Stimulated activated CD4-positive, alpha-beta T cell treated with anti-CD3 and anti-CD28 coated beads, Interleukin-4, amount 100 ng/mL, for 24 hours (primary cell): ENCODE measurements around the gene PUS1.

Experiments used
- DNase-seq: peaks from one replicate; pipeline ENCODE4 v3.0.0-alpha.2; 2020

The PUS1 gene

GRCh38 chr12:131903270-131904255 is 25.5 kb upstream of the PUS1 start:
- no peak for DNase-seq

GRCh38 chr12:131904346-131904745 is 24.7 kb upstream of the PUS1 start:
- no peak for DNase-seq

- DNase-seq: no peak
Measured at GRCh38 chr12:131905081-131905629, 23.9 kb upstream of the PUS1 start.

GRCh38 chr12:131905630-131906091 is 23.4 kb upstream of the PUS1 start:
- no peak for DNase-seq

DNA sequence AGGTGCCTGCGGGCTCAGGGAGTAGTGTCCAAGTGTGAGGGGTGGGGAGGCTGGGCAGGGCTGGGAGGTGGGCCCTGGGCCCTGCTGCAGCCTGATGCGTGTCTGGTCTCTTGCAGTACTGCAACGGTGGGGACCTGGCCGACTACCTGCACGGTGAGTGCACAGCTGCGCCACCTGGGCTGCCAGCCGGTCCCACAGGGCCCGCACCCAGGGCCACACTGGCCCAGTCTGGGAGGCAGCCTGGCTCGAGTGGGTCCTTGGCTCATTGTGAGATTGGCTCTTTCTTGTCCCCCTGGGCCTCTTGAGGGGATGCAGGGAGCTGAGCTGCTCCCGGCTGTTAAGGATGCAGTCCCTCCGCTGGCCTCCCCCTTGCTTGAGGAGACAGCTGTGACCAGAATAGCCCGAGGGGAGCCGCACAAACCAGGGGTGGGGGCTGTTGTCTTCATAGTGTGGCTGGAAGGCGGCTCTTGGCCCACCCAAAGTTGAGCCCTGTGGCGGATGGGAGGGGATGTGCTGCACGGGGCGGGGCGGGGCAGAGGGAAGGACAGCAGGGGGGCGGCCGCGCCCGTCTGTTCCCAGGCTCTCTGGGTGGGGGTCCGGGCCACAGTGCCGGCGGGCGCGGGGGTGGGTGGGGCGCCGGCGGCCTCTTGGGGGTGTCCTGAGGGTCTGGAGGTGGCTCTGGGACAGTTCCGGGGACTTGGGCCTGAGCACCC is 21.5 kb upstream of the PUS1 start:
- no peak for DNase-seq

DNA sequence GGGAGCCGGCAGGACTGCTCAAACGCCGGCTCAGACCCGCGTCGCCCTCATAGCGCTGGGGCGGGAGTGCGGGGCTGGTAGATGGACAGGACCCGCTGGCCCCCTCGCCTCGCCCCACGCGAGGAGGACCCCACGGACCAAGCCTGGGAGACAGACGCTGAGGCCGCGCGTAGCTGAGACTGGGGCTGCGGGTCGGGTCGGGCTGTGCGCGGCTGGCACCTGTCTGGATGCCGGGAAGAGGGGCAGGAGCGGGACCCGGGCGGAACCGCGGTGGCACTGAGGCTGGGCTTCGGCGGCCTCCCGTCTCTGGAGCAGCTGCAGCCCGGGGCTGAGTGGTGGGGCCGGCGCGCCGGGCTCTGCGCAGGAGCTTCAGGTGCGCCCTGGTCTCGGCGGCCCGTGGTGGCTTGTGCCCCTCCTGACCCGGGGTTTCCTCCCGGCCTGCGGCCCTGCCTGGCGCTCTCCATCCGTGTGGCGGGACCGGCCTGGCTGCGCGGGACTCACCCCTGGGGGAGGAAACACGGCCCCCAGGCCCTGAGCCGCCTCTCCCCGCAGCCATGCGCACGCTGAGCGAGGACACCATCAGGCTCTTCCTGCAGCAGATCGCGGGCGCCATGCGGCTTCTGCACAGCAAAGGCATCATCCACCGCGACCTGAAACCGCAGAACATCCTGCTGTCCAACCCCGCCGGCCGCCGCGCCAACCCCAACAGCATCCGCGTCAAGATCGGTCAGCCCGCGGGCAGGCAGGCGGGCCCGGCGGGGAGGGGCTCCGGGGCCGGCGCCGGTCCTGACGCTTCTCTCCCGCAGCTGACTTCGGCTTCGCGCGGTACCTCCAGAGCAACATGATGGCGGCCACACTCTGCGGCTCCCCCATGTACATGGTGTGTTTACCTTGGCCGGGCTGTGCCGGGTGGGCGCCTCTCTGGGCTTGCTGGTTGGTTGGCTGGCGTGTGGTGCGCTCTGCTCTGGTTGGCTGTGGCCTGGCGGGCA is 20.7 kb upstream of the PUS1 start:
- no peak for DNase-seq

GRCh38 chr12:131909081-131909751 is 19.9 kb upstream of the PUS1 start:
- no peak for DNase-seq

- DNase-seq: no peak
Measured at GRCh38 chr12:131909752-131910219, 19.3 kb upstream of the PUS1 start.

GRCh38 chr12:131910302-131911027 is 18.6 kb upstream of the PUS1 start:
- DNase-seq: no peak

GRCh38 chr12:131911028-131911650 is 17.9 kb upstream of the PUS1 start:
- DNase-seq: no peak

DNA sequence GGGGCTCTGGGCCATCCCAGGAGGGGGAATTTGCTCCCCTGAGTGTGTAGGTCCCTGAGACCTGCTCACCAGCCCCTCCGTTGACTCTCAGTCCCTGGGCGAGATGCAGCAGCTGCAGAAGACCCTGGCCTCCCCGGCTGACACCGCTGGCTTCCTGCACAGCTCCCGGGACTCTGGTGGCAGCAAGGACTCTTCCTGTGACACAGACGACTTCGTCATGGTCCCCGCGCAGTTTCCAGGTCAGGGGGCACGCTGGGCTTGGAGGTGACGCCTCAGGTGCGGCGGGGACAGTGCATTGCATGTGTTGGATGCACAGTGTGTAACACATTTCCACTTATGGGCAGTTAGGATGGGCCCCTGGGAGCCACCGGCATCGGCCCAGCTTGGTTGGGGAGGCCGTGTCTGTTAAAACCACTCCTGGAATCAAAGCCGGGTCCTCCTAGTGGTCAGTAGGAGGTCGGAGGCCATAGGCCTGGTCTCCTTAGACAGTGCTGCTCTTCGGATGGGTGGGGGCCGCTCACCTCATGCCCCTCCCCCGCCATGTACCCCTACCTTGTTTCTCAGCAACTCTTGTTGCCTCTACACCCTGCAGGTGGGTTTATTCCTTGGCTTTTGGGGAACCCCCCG is 17.1 kb upstream of the PUS1 start:
- no peak for DNase-seq

DNA sequence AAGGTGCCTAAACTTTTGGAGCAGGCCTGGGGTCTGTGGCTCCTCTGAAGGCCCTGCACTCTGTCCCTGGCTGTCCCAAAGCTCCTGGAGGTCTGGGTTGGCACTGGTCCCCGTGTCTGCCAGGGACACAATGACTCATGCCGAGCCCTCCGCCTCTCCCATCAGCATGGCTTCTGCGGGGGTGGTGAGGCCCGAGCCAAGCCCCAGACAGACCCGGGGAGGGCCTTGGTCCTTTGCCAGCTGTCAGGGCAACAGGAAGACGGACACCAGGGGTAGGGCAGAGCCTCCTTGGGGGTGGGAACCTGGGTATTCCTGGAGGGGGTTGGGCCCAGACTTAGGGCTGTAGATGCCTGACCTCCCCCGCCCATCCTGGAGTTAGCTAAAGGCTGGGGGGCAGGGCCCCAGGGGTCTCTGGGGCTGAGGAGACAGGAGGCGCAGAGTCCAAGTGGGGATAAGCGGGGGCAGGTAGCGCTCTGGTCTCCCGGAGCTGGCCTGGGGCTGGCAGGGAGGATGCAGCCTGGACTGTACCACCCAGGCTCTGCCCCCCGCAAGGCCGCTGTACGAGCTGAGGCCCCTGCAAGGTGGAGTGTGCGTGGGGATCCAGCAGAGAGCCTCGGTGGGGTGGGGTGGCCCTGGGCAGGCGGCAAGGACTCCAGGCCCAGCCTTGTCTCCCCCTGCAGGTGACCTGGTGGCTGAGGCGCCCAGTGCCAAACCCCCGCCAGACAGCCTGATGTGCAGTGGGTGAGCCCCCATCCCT is 16.4 kb upstream of the PUS1 start:
- no peak for DNase-seq

- no peak for DNase-seq
Measured at GRCh38 chr12:131913666-131914065, 15.4 kb upstream of the PUS1 start.

DNA sequence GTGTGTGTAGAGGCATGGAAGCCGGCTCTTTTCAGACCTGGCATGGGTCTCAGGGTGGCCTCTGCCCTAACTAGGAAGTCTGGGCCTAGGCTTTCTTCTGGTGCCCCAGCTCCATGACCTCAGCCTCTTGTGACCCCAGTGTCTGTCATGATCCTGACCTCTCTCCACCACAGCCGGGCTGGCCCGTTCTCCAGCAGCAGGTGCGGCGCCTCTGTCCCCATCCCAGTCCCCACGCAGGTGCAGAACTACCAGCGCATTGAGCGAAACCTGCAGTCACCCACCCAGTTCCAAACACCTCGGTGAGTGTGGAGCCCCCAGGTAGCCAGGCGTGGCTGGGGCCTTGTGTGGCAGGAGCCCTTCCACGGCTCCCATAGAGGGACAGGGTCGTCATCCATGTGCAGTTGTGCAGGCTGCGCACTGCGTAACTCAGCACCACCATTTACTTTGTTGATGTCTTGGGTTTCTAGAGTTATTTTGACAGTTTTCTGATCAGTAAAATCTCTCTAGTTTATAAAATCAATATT is 14.8 kb upstream of the PUS1 start:
- DNase-seq: no peak

DNA sequence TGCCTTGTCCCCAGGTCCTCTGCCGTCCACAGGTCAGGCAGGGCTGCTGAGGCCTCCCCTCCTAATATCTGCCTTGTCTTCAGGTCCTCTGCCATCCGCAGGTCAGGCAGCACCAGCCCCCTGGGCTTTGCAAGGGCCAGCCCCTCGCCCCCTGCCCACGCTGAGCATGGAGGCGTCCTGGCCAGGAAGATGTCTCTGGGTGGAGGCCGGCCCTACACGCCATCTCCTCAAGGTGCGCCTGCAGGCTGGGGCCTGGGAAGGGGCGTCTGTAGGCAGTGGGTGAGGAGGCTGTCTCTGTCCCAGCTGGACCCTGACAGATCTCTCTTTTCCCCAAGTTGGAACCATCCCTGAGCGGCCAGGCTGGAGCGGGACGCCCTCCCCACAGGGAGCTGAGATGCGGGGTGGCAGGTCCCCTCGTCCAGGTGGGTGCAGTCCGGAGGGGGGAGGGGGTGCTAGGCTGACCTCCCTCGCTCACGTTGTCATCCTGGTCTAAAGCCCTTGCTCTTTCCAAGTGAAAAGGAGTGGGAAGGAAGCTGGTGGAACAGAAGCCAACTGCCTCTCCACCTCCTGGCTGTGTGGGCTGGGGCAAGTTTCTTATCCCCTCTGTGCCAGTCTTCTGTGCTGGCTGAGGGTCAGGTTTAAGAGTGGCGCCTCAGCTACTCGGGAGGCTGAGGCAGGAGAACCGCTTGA is 13.9 kb upstream of the PUS1 start:
- DNase-seq: no peak

DNA sequence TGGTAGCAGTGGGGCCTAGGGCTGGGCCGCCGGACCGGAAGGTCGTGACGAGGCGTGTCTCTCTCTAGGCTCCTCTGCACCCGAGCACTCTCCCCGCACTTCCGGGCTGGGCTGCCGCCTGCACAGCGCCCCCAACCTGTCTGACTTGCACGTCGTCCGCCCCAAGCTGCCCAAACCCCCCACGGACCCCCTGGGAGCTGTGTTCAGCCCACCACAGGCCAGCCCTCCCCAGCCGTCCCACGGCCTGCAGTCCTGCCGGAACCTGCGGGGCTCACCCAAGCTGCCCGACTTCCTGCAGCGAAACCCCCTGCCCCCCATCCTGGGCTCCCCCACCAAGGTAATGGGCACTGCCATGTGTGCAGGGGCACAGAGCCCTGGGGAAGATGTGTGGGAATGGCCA is 13.3 kb upstream of the PUS1 start:
- no peak for DNase-seq

GRCh38 chr12:131916306-131917138 is 12.6 kb upstream of the PUS1 start:
- DNase-seq: no peak
